Glutamatergic neuron (in vitro differentiated cells): ENCODE data around the gene HPSE2. TPM values are rescaled to one million over a fixed set of nuclear protein-coding genes. Genes with fewer than 3 reads are reported as not detected.

Experiments used
- DNase-seq: peaks from one replicate; pipeline ENCODE4 v3.0.0; 2022
- H3K27ac Mint-ChIP-seq: one replicate; pipeline ENCODE4 v1.8.0; 2020; ENCODE audit warnings: mild to moderate bottlenecking, mixed read lengths, inconsistent platforms; ENCODE audit not compliant: unreplicated experiment
- H3K27me3 Mint-ChIP-seq: one replicate; pipeline ENCODE4 v1.8.0; 2020; ENCODE audit warnings: mild to moderate bottlenecking, moderate library complexity, mixed read lengths, inconsistent platforms; ENCODE audit not compliant: unreplicated experiment
- H3K36me3 Mint-ChIP-seq: one replicate; pipeline ENCODE4 v1.8.0; 2020; ENCODE audit warnings: mild to moderate bottlenecking, mixed read lengths, inconsistent platforms; ENCODE audit not compliant: unreplicated experiment
- H3K4me1 Mint-ChIP-seq: one replicate; pipeline ENCODE4 v1.8.0; 2020; ENCODE audit warnings: mild to moderate bottlenecking, low read depth, mixed read lengths, inconsistent platforms; ENCODE audit not compliant: unreplicated experiment
- H3K4me3 Mint-ChIP-seq: one replicate; pipeline ENCODE4 v1.8.0; 2020; ENCODE audit warnings: mild to moderate bottlenecking, mixed read lengths, inconsistent platforms; ENCODE audit not compliant: unreplicated experiment
- H3K9me3 Mint-ChIP-seq: one replicate; pipeline ENCODE4 v1.8.0; 2020; ENCODE audit warnings: mild to moderate bottlenecking, moderate library complexity, mixed read lengths, inconsistent platforms; ENCODE audit not compliant: unreplicated experiment
- CTCF ChIP-seq: fragments of 200-600 bp; sonication (generic); IDR thresholded peaks from one replicate; pipeline ENCODE4 v1.5.0; 2021; ENCODE audit not compliant: partially characterized antibody, unreplicated experiment
- total RNA-seq: library from RNA; stranded (reverse); fragmentation: NEBNext Ultra II Directional; extraction: Animal tissue kit (Norgen Biotek cat#: 25700); gene quantifications from one replicate; pipeline ENCODE4 v1.2.1, GENCODE V29; 2021; ENCODE audit not compliant: unreplicated experiment

Gene HPSE2
- total RNA-seq, 1 donor from 2014 or later, result not detected

- no peak for DNase-seq
- no peaks in the 10 kb centered on the region for H3K36me3 Mint-ChIP-seq
- TF ChIP-seq CTCF, result no peak
- H3K4me1 Mint-ChIP-seq, result no peaks in the 10 kb centered on the region
- H3K27me3 Mint-ChIP-seq, result no peaks in the 10 kb centered on the region
- no peaks in the 10 kb centered on the region for H3K9me3 Mint-ChIP-seq
- H3K27ac Mint-ChIP-seq, result no peak overlapping the region
- no peak overlapping the region for H3K4me3 Mint-ChIP-seq
These were observed 403.5 kb downstream of the HPSE2 start for GRCh38 chr10:98832196-98832595.

GRCh38 chr10:98831391-98831790 is 404.3 kb downstream of the HPSE2 start:
- DNase-seq, result no peak
- H3K27ac Mint-ChIP-seq, result no peak overlapping the region
- no peak overlapping the region for H3K4me3 Mint-ChIP-seq
- no peaks in the 10 kb centered on the region for H3K27me3 Mint-ChIP-seq
- no peaks in the 10 kb centered on the region for H3K9me3 Mint-ChIP-seq
- no peak for TF ChIP-seq CTCF
- H3K36me3 Mint-ChIP-seq, result no peaks in the 10 kb centered on the region
- no peaks in the 10 kb centered on the region for H3K4me1 Mint-ChIP-seq

GRCh38 chr10:98825741-98826140 is 409.9 kb downstream of the HPSE2 start:
- Mint-ChIP-seq H3K4me1 (no peaks in the 10 kb centered on the region), H3K9me3 (no peaks in the 10 kb centered on the region), H3K36me3 (no peaks in the 10 kb centered on the region), H3K27me3 (no peaks in the 10 kb centered on the region), H3K4me3 (no peak overlapping the region), H3K27ac (no peak overlapping the region)
- no peak for TF ChIP-seq CTCF
- no peak for DNase-seq

- H3K27ac Mint-ChIP-seq, result no peak overlapping the region
These were observed 418.3 kb downstream of the HPSE2 start for GRCh38 chr10:98817396-98817795.

More at GRCh38 chr10:98817396-98817795, 418.3 kb downstream of the HPSE2 start:
- no peak overlapping the region for H3K4me3 Mint-ChIP-seq
- no peaks in the 10 kb centered on the region for H3K27me3 Mint-ChIP-seq
- H3K9me3 Mint-ChIP-seq, result no peaks in the 10 kb centered on the region
- H3K36me3 Mint-ChIP-seq, result no peaks in the 10 kb centered on the region
- TF ChIP-seq CTCF, result no peak
- H3K4me1 Mint-ChIP-seq, result no peaks in the 10 kb centered on the region
- DNase-seq, result no peak
